Brain pericyte (primary cell): ENCODE measurements around the gene MSI1.

Experiments
- DNase-seq: peaks from one replicate; pipeline ENCODE4 v3.0.0-alpha.2; 2012; ENCODE audit warnings: low read depth, low spot score

MSI1 gene

DNA sequence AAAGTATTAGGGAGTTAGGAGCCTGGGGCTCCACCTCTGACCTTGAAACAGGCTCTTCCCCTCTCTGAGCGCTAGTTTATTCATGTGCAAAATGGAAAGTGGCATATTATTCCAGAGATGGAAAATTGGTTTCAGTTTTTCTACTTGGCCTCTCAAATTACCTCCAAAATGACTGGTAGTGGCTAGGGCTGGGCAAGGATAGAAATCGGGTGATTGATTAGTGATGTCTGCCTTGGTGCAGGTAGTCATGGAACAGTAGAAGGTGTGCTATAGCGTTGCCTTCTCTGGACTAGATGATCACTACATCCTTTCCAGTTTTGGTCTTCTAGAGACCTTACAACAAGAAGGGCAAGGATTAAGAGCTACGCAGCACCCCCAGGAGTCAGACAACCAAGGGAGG lies 8.6 kb upstream of the MSI1 start:
- DNase-seq: no peak

DNA sequence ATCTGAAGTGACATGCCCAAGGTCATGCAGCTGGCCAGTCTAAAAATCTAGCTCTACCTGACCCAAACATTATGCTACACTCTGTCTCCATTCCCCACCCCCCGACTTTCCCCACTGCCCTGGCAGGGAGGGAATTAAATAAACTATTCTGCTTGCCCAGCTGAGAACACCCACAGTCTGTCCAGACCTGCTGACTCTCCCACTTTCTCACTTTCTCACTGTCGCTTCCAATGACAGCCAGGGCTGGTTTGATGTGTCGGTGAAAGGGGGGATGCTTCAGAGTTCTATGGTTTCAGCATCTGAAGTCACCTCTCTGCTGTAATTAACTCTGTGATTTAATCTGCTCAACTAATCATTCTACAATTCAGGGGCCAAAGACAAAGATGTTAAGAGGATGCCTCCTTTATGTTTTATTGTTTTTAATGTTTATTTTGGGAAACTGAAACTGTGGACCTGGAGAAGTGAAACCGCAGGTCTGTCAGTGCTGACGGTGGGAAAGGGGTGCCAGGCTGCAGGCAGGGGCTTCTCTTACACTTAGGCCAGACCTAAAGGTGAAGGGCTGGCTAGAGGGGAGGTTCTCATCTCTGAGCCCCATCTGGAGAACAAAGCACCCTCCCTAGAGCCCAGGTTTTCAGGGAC lies 8.1 kb upstream of the MSI1 start:
- DNase-seq: no peak

DNA sequence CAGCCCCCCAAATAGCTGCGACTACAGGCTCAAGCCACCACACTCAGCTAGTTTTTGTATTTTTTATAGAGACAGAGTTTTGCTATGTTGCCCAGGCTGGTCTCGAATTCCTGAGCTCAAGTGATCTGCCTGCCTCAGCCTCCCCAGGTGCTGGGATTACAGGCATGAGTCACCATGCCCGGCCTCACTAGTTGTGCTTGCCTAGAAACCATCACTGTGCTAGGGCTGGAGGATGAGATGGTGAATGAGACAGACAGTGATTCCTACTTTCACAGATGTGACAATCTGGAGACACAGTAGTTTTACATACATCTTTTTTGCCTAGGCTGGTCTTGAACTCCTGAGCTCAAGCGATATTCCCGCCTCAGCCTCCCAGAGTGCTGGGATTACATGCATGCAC lies 7.5 kb upstream of the MSI1 start:
- DNase-seq: no peak

DNA sequence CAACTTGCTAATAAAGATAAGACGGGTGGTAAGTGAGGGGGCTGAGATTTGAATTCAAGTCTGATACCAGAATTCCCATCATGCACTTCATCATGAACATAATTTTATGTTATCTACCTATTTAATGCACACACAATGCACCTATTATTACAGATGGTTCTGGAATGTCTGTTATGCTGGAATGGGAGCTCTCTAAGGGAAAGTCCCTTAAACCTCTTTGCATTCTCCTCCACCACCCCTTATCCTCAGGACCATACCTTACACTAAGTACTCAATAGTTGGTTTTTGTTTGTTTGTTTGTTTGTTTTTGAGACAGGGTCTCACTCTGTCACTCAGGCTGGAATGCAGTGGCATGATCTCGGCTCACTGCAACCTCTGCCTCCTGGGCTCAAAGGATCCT lies 7.0 kb upstream of the MSI1 start:
- DNase-seq: no peak

DNA sequence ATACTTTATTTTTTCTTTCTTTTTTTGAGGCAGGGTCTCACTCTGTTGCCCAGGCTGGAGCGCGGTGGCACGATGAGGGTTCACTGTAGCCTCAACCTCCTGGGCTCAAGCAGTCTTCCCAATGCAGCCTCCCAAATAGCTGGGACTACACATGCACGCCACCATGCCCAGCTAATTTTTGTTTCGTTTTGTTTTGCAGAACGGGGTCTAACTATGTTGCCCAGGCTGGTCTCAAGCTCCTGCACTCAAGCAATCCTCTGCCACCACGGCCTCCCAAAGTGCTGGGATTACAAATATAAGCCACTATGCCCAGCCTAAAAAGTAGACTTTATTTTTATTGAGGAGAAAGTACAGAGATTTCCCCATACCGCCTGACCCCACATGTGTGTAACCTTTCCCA lies 4.7 kb upstream of the MSI1 start:
- DNase-seq: no peak

DNA sequence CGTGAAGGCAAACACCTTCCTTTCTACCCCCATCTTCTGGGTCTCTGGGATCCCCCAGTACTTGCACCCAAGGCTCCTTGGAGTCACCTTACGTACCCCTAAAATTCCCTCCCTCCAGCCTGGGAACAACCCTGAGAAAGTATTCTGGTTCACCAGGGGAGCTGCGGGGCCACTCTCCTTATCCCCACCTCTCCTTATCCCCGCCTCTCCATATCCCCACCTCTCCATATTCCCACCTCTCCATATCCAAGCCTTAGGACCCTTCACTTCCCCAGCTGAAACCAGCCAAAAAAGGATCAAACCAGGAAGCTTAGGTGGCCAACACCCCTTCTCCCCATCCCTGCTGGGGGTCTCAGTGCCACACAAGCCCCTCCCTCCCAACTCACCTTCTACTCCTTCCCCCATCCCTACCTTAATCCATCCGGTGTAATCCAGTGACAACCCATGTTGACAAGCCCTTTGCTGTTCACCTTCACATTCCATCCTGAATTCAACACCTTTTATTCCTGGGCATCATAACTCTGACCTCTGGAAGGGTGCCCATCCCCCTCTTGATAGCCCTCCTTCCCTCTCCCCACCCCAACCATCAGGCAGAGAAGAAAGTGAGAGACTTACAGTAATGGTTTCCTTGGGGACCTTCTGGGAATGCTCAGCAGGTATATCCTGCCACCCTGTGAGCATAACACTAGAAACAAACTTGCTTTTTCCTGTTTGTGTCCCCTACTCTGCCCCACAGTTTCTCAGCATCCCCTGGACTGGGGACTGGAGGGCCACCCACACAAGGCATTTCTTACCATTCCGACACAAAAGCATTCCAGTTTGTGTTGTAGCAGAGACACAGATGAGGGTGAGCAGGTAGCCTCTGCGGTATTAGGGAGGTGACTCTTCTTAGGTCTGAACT lies 1.6 kb upstream of the MSI1 start:
- DNase-seq: no peak

DNA sequence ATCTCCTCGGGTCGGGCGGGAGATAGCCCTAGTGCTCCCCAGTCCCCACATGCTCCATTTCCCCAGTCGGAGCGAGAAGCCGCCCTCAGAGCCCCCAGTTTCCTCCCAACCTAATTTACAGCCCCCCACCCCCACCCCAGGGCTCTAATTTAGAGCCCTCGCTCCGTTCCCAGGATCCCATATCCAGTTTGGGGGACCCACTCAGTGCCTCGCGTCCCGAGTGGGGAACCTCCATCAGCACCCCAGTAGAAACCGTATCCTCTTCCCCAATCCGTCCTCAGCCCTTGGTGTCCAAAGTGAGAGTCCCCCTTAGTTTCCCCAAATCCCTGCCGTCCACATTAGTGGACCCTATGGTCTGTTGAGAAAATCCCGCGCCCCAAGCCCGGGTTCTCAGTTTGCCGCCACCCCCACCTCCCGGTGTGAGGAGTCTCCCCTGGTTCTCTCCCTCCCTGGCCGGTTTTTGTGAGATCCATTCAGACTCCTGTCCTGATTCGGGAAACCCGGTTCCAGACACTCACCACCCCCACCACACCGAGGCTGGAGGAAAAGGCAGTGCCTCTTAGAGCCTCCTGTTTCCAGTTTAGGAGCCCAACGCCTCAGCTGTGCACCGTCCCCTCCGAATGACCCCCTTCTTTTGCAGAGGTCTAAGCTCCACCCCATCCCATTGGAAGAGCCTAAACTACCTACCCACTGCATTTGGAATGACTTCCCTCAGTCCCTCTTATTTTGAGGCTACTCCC lies 809 bp upstream of the MSI1 start:
- DNase-seq: no peak

DNA sequence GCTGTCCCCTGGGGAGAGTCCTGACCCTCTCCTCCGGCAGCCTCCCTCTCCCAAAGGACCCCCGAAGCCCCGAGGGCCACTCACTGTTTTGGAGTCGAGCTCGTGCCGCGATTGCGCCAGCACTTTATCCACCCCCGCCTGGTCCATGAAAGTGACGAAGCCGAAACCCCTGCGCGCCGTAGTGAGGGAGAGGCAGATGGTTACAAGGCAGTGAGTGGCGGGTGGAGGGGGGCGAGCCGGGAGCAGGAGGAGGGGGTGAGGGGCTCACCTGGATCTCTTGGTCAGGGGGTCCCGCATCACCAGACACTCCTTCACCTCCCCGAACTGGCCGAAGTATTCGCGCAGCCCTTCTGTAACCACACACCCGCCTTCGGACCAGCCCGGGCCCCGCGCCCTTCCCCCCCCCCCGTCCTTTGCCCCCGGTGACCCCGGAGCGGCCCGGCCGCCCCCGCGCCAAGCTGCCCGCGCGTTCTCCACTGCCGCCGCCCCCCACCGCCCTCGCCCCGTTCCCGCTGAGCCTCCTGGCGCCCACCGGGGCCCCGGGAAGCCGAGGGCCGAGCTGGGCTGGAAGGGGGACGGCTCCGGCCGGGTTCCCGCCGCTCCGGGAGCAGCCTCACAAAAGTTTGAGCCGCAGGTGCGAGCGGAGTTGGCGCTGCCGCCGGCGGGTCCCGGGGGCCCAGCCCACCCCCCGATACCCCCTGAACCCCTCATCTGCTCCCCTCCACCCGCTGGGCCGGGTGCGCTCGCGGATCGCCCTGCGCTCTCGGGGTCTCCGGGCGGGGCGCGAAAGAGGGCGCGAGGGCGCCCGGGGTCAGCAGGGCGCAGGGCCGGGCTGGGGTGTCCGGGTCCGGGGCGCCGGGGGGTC lies 808 bp downstream of the MSI1 start:
- DNase-seq: no peak

DNA sequence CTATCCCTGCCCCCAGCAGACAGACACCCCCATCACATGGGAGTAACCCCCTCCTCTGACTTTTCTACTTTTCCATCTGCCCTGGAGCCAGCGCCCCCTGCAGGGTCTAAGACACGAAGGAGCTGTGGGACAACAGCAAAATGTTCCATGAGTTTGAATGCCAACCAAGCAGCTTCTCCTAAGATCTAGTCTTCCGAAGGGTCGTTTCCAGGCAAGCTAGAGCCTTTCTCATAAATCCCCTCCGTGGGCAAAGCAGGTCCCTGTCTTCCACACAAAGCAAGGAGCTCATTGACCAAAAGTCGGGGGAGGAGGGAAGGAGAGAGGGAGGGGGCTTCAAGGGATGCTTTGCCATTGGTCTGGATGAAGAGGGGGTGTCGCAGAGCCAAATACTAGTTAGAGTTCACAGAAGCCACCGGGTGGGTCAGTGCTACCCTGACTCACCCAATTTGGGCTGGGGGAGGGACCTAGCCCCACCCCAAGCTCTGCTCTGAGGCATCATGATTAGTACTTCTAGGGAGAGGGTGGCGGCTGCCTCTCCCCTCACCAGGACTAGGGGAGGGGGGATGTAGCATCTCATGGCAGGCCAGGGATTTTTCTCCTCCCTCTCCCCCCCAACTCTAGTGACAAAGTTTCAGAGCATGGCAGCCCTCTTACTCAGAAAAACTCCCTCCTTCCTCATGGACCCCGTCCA lies 1.6 kb downstream of the MSI1 start:
- DNase-seq: no peak

DNA sequence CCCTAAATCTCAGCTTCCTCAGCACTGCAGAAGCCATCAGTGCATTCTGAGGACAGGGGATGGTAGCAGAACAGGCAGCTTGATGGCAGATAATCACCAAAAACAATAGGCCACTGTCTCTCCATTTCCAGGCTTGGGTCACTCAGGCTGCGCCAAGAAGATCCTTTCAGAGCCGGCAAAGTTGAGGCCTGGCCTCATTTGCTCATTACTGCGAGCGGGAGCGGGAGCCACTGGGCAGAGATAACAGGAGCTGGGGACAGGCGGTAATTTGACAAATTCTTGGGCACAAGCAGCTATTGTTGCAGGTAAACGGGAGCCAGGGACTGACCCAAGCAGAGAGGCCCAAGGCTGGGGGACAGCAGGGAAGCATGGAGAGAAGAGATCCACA lies 2.1 kb downstream of the MSI1 start:
- no peak for DNase-seq

DNA sequence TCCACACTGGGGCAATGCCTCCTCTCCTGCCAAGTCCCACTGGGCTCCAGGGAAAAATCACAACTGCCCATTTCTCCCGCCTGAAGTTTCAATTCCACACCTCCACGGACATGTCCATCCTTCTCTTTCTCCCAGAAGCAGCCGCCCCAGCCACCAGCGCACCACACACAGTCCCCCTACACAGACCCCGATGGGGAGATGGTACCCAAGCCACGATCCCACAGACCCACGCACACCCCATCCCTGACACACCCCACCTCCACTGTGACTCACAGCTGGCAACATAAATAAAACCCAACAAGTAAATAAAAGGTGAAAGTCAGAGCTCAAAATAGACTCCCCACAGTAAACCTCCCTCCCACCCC lies 2.6 kb downstream of the MSI1 start:
- DNase-seq: no peak

DNA sequence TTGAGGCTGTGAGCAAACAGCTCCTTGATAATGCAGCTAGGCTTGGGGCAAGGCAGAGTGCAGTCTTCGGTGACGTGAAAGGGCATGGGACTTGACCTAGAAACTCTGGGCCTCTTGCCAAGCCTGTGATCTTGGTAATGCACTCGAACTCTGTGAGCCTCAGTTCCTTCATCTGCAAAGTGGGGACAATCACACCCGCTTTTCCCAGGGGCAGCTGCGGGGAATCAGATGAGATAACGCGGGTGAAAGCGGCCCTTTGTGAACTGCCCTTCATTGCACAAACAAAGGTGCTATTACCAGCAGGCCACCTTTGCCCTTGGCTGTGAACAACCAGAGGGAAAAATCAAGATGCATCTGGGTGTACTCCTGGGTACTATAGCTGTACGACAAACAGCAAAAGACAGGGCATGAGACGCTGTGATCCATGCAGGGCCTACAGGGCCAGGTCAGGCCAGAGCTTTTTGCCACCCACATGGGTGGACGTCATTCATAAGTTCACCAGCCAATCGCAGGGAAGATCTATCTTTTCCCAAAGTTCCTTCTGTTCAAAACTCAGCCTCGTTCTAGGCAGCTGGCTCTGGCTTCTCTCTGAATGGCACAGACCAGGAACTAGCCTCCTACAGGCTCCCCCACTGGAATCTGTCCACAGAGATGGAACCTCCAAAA lies 3.2 kb downstream of the MSI1 start:
- DNase-seq: no peak

DNA sequence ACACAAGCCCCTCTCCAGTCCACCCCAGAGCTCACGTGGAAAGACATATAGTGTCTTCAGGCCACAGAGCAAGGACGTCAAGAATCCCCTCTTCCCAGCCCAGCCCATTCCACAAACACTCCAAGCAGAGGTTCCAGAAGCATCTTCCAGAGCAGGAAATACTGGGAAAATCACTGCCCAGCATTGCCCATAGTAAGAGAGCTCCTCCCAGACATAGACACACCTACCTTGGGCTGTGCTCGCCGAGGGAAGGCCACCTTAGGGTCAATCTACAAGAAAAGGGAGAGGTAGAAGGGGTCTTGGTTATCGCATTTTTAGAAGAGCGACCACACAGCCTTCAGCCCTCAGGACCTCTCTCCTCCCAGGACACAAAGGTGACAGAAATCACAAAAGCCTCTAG lies 4.5 kb downstream of the MSI1 start:
- no peak for DNase-seq

DNA sequence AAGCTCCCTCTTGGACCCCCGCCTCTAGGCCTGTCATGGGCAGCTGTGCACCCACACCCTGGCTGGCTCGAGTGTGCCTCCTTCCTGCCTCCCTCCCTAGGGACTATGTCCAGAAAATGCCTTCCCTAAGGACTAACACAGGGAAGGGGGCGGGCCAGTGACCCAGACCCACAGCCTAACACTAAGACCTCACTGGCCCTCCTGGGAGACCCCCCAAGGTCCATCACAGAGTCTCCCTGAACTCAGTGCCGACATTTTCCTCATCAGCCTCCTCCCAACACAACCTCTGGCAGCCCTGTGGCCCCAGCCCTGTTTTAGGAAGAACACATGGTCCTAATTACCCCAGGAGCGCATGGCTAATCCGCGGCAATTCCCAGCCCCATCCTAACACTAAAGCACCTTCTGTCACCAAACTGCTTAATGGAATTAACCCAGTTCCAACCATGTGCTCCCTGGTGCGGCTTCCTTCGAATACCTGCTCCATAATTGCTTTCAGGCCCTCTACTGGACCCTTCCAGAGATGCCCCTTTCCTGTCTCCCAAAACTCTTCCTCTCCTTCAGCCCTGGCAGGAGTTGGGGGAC lies 5.6 kb downstream of the MSI1 start:
- no peak for DNase-seq

DNA sequence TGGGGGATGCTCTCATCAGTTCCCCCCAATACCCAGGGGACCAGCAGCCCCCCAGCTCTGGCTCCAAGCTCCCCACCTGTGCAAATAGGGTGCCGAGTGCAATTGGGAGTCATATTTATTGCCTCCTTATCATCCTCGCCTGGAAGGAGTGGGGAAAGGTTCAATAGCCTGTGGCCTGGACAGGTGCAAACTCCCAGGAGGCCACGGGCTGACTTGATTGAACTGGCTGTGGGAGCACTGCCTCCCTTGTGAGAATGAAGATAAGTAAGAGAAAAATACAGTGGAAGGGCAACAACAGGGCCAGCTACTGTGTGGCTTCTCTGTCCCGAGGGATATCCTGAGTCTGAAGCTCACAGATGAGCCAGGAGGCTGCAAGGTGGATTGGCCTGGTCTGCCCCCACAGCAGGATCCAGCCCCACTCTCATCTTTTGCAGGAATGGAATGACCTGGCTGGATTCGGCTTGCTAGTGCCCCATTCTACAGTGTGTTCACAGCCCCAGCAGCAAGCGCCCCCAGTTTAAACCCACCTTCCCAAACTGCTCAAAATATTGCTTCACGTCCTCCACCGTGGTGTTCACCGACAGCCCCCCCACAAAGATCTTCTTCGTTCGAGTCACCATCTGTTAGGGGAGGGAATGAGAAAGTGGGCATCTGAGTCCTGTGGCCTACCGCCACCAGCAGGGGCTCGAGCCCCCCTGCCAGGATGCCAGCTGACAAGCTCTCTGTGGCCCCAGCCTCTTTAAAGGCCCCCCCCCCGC lies 6.3 kb downstream of the MSI1 start:
- no peak for DNase-seq

DNA sequence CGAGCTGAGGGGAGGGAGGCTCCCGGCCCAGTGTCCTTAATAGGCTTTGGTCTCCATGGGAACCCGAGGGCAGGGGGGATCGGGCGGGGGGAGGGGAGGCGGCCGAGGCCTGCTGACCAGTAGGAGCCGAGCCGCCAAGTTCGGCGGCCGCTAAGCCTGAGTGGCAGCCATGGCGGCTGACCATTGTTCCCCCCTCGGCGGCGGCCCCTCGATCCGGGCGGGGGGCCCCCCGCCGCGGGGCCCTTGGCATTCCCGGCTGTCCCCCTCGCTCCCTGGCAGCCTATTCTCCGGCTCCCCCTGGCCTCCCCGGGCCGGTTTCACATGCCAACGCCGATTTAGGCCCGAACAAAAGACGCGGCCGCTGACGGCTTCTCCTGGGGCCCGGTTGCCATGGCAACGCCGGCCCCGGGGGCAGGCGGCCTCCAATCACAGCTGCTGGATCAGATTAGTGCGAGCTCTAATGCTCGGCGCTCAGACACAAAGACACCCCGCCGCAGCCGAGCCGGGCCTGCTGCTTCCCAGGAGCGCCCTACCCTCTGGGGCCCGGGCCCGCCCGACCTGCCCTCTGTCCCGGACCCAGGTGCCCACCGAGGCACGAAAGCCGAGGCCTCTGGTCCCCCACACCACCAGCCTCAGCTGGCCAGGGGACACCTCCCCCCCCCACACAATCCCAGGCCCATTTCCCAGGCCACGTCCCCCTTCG lies 7.3 kb downstream of the MSI1 start:
- no peak for DNase-seq

DNA sequence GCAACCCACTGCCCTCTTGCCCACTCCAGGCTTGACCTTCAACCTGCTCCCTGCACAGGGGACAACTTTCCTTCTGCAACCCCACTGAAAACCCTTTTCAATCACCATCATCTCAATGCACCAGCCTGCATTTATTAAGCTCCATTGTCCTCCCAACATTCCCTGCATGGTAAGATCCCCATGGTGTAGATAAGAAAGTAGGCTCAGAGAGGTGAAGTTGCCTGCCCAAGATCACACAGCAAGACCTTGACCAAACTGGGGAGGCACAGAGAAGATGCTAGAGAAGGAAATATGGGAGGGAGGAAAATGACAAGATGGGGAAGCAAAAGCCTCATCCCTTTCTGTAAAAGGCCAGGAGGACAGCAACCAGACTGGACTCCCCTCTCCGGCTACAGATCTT lies 9.8 kb downstream of the MSI1 start:
- no peak for DNase-seq

DNA sequence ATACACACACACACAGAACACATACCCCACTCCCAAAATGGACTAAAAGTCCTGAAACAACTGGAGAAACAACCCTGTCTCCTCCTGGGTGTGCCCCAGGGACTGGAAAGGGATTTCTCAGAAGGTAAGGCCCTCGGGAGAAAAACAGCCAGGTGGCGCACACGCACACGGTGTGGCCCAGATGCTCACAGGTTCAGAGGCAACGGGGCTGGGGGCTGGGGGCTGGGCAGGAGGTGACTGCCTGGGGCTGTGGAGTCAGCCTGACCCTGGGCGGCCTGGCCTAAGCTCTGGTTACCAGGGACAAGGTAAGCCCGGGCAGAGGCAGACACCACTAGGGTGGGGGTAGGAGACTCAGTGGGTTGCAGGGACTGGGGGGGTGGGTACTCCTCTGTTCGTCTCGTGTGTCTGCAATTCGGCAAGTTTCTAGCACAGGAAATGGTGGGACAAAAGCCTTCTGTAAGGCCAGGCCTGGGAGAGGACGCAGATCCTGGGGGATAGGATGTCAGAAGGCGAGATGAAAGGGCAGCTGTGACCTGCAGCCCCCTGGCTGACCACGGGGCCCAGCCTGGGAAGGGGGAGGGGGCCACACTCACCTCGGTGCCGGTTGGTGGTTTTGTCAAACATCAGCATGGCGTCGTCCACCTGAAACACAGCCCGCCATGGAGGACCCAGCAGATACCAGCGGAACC lies 10.4 kb downstream of the MSI1 start:
- DNase-seq: no peak
